Chondrocyte (in vitro differentiated cells): Measurements from ENCODE around the gene GLTPD2. TPM values are rescaled to one million over a fixed set of nuclear protein-coding genes. Genes with fewer than 3 reads are reported as not detected.

Experiments used
- DNase-seq: peaks from one replicate; pipeline ENCODE4 v3.0.0; 2021; ENCODE audit warnings: mixed read lengths, low spot score
- H3K27ac Mint-ChIP-seq: one replicate; pipeline ENCODE4 v1.8.0; 2021; ENCODE audit warnings: mild to moderate bottlenecking, moderate library complexity, mixed read lengths; ENCODE audit not compliant: unreplicated experiment
- H3K27me3 Mint-ChIP-seq: 2 replicates; pipeline ENCODE4 v1.8.0; 2021; ENCODE audit warnings: low read depth, mixed read lengths
- H3K36me3 Mint-ChIP-seq: 2 replicates; pipeline ENCODE4 v1.8.0; 2021; ENCODE audit warnings: low read depth, mixed read lengths
- H3K4me1 Mint-ChIP-seq: 2 replicates; pipeline ENCODE4 v1.8.0; 2021; ENCODE audit warnings: low read depth, mild to moderate bottlenecking, mixed read lengths
- H3K4me3 Mint-ChIP-seq: one replicate; pipeline ENCODE4 v1.8.0; 2021; ENCODE audit warnings: mild to moderate bottlenecking, moderate library complexity, mixed read lengths; ENCODE audit not compliant: unreplicated experiment
- H3K9me3 Mint-ChIP-seq: 2 replicates; pipeline ENCODE4 v1.8.0; 2021; ENCODE audit warnings: low read depth, mixed read lengths
- CTCF ChIP-seq: fragments of 200-600 bp; sonication (generic); IDR thresholded peaks from 2 replicates; pipeline ENCODE4 v1.5.0; 2021; ENCODE audit warnings: antibody characterized with exemption, mild to moderate bottlenecking, moderate library complexity
- total RNA-seq: library from RNA; stranded (reverse); gene quantifications from 3 replicates; pipeline ENCODE4 v1.2.1, GENCODE V29; 2021

Gene GLTPD2
- total RNA-seq, 1 donor from 2014 or later, result not detected

- Mint-ChIP-seq H3K27me3 (no peaks in the 10 kb centered on the region), H3K4me1 (no peaks in the 10 kb centered on the region), H3K27ac (no peak overlapping the region), H3K4me3 (no peak overlapping the region), H3K9me3 (no peaks in the 10 kb centered on the region), H3K36me3 (peaks cover 32% of the 10 kb centered on the region)
- no peak for DNase-seq
- peak; percentile 58 for TF ChIP-seq CTCF
Measured at GRCh38 chr17:4815043-4815675, 26.4 kb downstream of the GLTPD2 start.

GRCh38 chr17:4816826-4817225 lies 28.1 kb downstream of the GLTPD2 start:
- Mint-ChIP-seq H3K4me1 (no peaks in the 10 kb centered on the region), H3K9me3 (no peaks in the 10 kb centered on the region), H3K36me3 (peaks cover 26% of the 10 kb centered on the region), H3K27me3 (no peaks in the 10 kb centered on the region), H3K27ac (no peak overlapping the region), H3K4me3 (no peak overlapping the region)
- DNase-seq, result no peak
- no peak for TF ChIP-seq CTCF

GRCh38 chr17:4818276-4818675 lies 29.5 kb downstream of the GLTPD2 start:
- Mint-ChIP-seq H3K27me3 (no peaks in the 10 kb centered on the region), H3K9me3 (no peaks in the 10 kb centered on the region), H3K27ac (no peak overlapping the region), H3K36me3 (peaks cover 26% of the 10 kb centered on the region), H3K4me3 (no peak overlapping the region), H3K4me1 (no peaks in the 10 kb centered on the region)
- no peak for DNase-seq
- TF ChIP-seq CTCF, result no peak

- TF ChIP-seq CTCF, result no peak
- Mint-ChIP-seq H3K27me3 (no peaks in the 10 kb centered on the region), H3K27ac (no peak overlapping the region), H3K4me3 (no peak overlapping the region), H3K9me3 (no peaks in the 10 kb centered on the region), H3K4me1 (no peaks in the 10 kb centered on the region), H3K36me3 (peaks cover 8% of the 10 kb centered on the region)
- DNase-seq, result no peak
Measured at GRCh38 chr17:4822835-4823234, 34.1 kb downstream of the GLTPD2 start.

GRCh38 chr17:4823373-4824089 lies 34.8 kb downstream of the GLTPD2 start:
- Mint-ChIP-seq H3K27me3 (no peaks in the 10 kb centered on the region), H3K4me3 (no peak overlapping the region), H3K4me1 (no peaks in the 10 kb centered on the region), H3K27ac (no peak overlapping the region), H3K9me3 (no peaks in the 10 kb centered on the region), H3K36me3 (peaks cover 8% of the 10 kb centered on the region)
- no peak for TF ChIP-seq CTCF
- DNase-seq, result no peak
